ENCODE measurements around the gene MYBPC1. TPM values are rescaled to one million over a fixed set of nuclear protein-coding genes. Genes with fewer than 3 reads are reported as not detected.

MYBPC1 gene
- total and polyA plus RNA-seq, 2 experiments from 2014 or later = 0.18 TPM; not detected in 1

DNA sequence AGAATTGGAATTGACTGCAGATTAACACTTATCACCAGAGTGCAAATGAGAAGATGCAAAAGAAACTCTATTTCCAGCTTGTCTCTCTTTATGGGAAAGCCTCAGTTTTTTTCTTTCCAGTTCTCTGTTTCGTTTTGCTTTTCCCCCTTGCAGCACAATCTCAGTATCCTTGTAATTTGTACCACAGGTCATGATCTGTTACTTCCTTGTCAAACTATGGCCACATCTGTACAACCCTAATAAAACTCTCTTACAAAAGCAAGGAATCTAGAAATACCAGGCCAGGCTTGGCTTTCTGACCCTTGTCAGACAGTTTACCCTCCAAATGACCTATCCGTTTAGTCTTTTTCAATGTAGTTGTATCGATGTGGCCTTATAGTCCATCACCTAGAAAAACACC is 33.9 kb downstream of the MYBPC1 start (continued):
- no peak for TF ChIP-seq EZH2 (IDR thresholded peaks at IDR 0.05; ENCODE audit: low read depth, unreplicated experiment)
- no peak for TF ChIP-seq ZNF331 (CRISPR knock-in tag; IDR thresholded peaks at IDR 0.05; ENCODE audit: low read depth)

GRCh38 chr12:101634724-101635123 is 40.0 kb downstream of the MYBPC1 start:
- Histone ChIP-seq H2AFZ (no peak overlapping the region), H3K4me3 (no peak overlapping the region), H3K27ac (ENCODE audit: low read depth) (no peak overlapping the region), H3K4me1 (ENCODE audit: insufficient read depth) (0 out of 2 replicates have a peak, but pooled peaks cover 6% of the 10 kb centered on the region), H4K20me1 (replicated peaks; ENCODE audit: insufficient read depth) (no peaks in the 10 kb centered on the region), H3K79me2 (replicated peaks; ENCODE audit: insufficient read depth) (no peaks in the 10 kb centered on the region), H3K4me2 (no peak overlapping the region), H3K9me2 (ENCODE audit: insufficient read depth) (no peaks in the 10 kb centered on the region), H3K27me3 (ENCODE audit: insufficient read depth) (no peaks in the 10 kb centered on the region), H3F3A (replicated peaks; ENCODE audit: low read depth) (no peaks in the 10 kb centered on the region), H3K36me3 (ENCODE audit: insufficient read depth) (no peaks in the 10 kb centered on the region)
- no peak overlapping the region for H3K27ac Mint-ChIP-seq
- no peak for ATAC-seq
- H3K27me3 Mint-ChIP-seq (ENCODE audit: insufficient read depth, low read depth, poor library complexity) = no peaks in the 10 kb centered on the region
- no peak overlapping the region for H3K4me3 Mint-ChIP-seq
- no peak for DNase-seq (ENCODE audit: low spot score)
- H3K9me3 Mint-ChIP-seq = no peaks in the 10 kb centered on the region
- H3K4me1 Mint-ChIP-seq = peaks cover 13% of the 10 kb centered on the region; the same call in 1 of the 3 replicates
- no peaks in the 10 kb centered on the region for H3K36me3 Mint-ChIP-seq (ENCODE audit: low read depth)
- TF ChIP-seq, protein P1, sequence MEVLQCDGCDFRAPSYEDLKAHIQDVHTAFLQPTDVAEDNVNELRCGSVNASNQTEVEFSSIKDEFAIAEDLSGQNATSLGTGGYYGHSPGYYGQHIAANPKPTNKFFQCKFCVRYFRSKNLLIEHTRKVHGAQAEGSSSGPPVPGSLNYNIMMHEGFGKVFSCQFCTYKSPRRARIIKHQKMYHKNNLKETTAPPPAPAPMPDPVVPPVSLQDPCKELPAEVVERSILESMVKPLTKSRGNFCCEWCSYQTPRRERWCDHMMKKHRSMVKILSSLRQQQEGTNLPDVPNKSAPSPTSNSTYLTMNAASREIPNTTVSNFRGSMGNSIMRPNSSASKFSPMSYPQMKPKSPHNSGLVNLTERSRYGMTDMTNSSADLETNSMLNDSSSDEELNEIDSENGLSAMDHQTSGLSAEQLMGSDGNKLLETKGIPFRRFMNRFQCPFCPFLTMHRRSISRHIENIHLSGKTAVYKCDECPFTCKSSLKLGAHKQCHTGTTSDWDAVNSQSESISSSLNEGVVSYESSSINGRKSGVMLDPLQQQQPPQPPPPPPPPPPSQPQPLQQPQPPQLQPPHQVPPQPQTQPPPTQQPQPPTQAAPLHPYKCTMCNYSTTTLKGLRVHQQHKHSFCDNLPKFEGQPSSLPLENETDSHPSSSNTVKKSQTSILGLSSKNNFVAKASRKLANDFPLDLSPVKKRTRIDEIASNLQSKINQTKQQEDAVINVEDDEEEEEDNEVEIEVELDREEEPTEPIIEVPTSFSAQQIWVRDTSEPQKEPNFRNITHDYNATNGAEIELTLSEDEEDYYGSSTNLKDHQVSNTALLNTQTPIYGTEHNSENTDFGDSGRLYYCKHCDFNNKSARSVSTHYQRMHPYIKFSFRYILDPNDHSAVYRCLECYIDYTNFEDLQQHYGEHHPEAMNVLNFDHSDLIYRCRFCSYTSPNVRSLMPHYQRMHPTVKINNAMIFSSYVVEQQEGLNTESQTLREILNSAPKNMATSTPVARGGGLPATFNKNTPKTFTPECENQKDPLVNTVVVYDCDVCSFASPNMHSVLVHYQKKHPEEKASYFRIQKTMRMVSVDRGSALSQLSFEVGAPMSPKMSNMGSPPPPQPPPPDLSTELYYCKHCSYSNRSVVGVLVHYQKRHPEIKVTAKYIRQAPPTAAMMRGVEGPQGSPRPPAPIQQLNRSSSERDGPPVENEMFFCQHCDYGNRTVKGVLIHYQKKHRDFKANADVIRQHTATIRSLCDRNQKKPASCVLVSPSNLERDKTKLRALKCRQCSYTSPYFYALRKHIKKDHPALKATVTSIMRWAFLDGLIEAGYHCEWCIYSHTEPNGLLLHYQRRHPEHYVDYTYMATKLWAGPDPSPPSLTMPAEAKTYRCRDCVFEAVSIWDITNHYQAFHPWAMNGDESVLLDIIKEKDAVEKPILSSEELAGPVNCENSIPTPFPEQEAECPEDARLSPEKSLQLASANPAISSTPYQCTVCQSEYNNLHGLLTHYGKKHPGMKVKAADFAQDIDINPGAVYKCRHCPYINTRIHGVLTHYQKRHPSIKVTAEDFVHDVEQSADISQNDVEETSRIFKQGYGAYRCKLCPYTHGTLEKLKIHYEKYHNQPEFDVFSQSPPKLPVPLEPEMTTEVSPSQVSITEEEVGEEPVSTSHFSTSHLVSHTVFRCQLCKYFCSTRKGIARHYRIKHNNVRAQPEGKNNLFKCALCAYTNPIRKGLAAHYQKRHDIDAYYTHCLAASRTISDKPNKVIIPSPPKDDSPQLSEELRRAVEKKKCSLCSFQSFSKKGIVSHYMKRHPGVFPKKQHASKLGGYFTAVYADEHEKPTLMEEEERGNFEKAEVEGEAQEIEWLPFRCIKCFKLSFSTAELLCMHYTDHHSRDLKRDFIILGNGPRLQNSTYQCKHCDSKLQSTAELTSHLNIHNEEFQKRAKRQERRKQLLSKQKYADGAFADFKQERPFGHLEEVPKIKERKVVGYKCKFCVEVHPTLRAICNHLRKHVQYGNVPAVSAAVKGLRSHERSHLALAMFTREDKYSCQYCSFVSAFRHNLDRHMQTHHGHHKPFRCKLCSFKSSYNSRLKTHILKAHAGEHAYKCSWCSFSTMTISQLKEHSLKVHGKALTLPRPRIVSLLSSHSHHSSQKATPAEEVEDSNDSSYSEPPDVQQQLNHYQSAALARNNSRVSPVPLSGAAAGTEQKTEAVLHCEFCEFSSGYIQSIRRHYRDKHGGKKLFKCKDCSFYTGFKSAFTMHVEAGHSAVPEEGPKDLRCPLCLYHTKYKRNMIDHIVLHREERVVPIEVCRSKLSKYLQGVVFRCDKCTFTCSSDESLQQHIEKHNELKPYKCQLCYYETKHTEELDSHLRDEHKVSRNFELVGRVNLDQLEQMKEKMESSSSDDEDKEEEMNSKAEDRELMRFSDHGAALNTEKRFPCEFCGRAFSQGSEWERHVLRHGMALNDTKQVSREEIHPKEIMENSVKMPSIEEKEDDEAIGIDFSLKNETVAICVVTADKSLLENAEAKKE (CRISPR knock-in tag; IDR thresholded peaks at IDR 0.05) = no peak
- TF ChIP-seq ETS1 (IDR thresholded peaks at IDR 0.05) = no peak
- TF ChIP-seq, protein P2, sequence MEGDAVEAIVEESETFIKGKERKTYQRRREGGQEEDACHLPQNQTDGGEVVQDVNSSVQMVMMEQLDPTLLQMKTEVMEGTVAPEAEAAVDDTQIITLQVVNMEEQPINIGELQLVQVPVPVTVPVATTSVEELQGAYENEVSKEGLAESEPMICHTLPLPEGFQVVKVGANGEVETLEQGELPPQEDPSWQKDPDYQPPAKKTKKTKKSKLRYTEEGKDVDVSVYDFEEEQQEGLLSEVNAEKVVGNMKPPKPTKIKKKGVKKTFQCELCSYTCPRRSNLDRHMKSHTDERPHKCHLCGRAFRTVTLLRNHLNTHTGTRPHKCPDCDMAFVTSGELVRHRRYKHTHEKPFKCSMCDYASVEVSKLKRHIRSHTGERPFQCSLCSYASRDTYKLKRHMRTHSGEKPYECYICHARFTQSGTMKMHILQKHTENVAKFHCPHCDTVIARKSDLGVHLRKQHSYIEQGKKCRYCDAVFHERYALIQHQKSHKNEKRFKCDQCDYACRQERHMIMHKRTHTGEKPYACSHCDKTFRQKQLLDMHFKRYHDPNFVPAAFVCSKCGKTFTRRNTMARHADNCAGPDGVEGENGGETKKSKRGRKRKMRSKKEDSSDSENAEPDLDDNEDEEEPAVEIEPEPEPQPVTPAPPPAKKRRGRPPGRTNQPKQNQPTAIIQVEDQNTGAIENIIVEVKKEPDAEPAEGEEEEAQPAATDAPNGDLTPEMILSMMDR (conservative IDR thresholded peaks at IDR 0.05; ENCODE audit: low read depth in 2 of 2) = no peak
- no peak for TF ChIP-seq EZH2phosphoT487 (IDR thresholded peaks at IDR 0.05; ENCODE audit: unreplicated experiment)
- no peak for TF ChIP-seq CREB1 (CRISPR knock-in tag; IDR thresholded peaks at IDR 0.05; ENCODE audit: low read depth)

All from GM23338 (cell line).